K562 (cell line): ENCODE results near the gene IL12A. TPM values are rescaled to one million over a fixed set of nuclear protein-coding genes. Genes with fewer than 3 reads are reported as not detected.

ENCODE experiments used
- ATAC-seq: fragments of 200-7000 bp; cut with Tn5 transposase; 3 replicates; pipeline ENCODE4 v1.9.1; 2020; ENCODE audit warnings: moderate library complexity
- BruUV-seq: library from RNA; stranded (reverse); fragments of 400-500 nt; replicated peaks from 2 replicates; lab custom pipeline; 2021; lab: Mats Ljungman, UMichigan
- CTCF ChIA-PET: fragments of 300-600 bp; formaldehyde crosslinking; extraction: SDS; loops from one replicate; lab custom pipeline; 2021; ENCODE audit warnings: low intra/inter-chr PET ratio; lab: Yijun Ruan, JAX
- POLR2A ChIA-PET: fragments of 300-600, 350-650 bp; sonication (Branson Sonifier 250); formaldehyde crosslinking; extraction: SDS; loops from one replicate; lab custom pipeline; 2021; ENCODE audit warnings: antibody characterized with exemption, inconsistent platforms; lab: Yijun Ruan, JAX
- DNase-seq, 4 experiments: peaks; one replicate each; pipeline versions ENCODE4 v3.0.0 to v3.0.0-alpha.2; 2011 to 2018; ENCODE audit warnings: low spot score in 3 of 4, mixed read lengths in 3 of 4; ENCODE audit errors: extremely low read depth in 1 of 4
- FAIRE-seq: peaks from 2 replicates; lab custom pipeline; 2011; peaks lifted over from hg19 to GRCh38; lab: Jason Lieb, UNC
- H2AFZ ChIP-seq: 2 replicates; pipeline ENCODE4 v1.6.0; 2011; ENCODE audit warnings: low read depth, low read length, control low read depth, inconsistent platforms
- H3K27ac ChIP-seq: fragments of 200-600 bp; 3 replicates; pipeline ENCODE4 v1.8.0; 2011; ENCODE audit warnings: low read depth, mild to moderate bottlenecking, control low read depth, inconsistent platforms, low read length, moderate library complexity, mixed read lengths; ENCODE audit errors: extremely low read depth
- H3K27me3 ChIP-seq, 2 experiments: fragments of 300-600 bp in 1 of 2; 2 replicates in 1 of 2; 3 replicates in 1 of 2; pipeline versions ENCODE4 v1.6.0 to v1.8.0; 2011; ENCODE audit warnings: inconsistent platforms in 2 of 2, low read length in 2 of 2, mild to moderate bottlenecking in 1 of 2, mixed read lengths in 1 of 2, moderate library complexity in 1 of 2; ENCODE audit not compliant: control insufficient read depth in 2 of 2, insufficient read depth in 2 of 2
- H3K36me3 ChIP-seq: fragments of 300-600 bp; 3 replicates; pipeline ENCODE4 v1.8.0; 2011; ENCODE audit warnings: mild to moderate bottlenecking, low read length, inconsistent platforms; ENCODE audit not compliant: control insufficient read depth, insufficient read depth
- H3K4me1 ChIP-seq, 2 experiments: fragments of 200-600 bp in 1 of 2; replicated peaks in 1 of 2; 2 replicates in 1 of 2; 3 replicates in 1 of 2; pipeline versions ENCODE4 v1.5.1 to v1.8.0; 2011; ENCODE audit warnings: inconsistent platforms in 2 of 2, low read length in 2 of 2, mild to moderate bottlenecking in 1 of 2, mixed read lengths in 1 of 2, moderate library complexity in 1 of 2; ENCODE audit not compliant: control insufficient read depth in 2 of 2, insufficient read depth in 2 of 2
- H3K4me2 ChIP-seq: 2 replicates; pipeline ENCODE4 v1.6.1; 2011; ENCODE audit warnings: low read length, control low read depth, inconsistent platforms, mixed read lengths; ENCODE audit not compliant: insufficient read depth
- H3K4me3 ChIP-seq: fragments of 200-600 bp; sonication (generic), shearing (Covaris generic); 2 replicates; pipeline ENCODE4 v1.5.1; 2016; ENCODE audit warnings: control low read depth, inconsistent platforms
- H3K79me2 ChIP-seq: fragments of 200-600 bp; 3 replicates; pipeline ENCODE4 v1.8.0; 2011; ENCODE audit warnings: low read length, inconsistent platforms; ENCODE audit not compliant: control insufficient read depth, insufficient read depth
- H3K9ac ChIP-seq, 2 experiments: 2 replicates each; pipeline versions ENCODE4 v1.6.0 to v1.6.1; 2011; ENCODE audit warnings: low read depth in 2 of 2, low read length in 2 of 2, control low read depth in 1 of 2, inconsistent platforms in 1 of 2, mild to moderate bottlenecking in 1 of 2, mixed read lengths in 1 of 2; ENCODE audit not compliant: insufficient read depth in 1 of 2
- H3K9me1 ChIP-seq: one replicate; pipeline ENCODE4 v1.6.0; 2011; ENCODE audit warnings: inconsistent platforms, mild to moderate bottlenecking, low read length, moderate library complexity; ENCODE audit not compliant: control insufficient read depth, insufficient read depth
- H3K9me3 ChIP-seq: replicated peaks from 2 replicates; pipeline ENCODE4 v1.5.1; 2011; ENCODE audit warnings: low read depth, low read length, inconsistent platforms; ENCODE audit not compliant: control insufficient read depth, insufficient read depth
- H4K20me1 ChIP-seq: replicated peaks from 2 replicates; pipeline ENCODE4 v1.6.1; 2011; ENCODE audit warnings: low read length, inconsistent platforms, mixed read lengths; ENCODE audit not compliant: control insufficient read depth, insufficient read depth
- ADNP ChIP-seq: fragments of 200-800 bp; sonication (Bioruptor generic); IDR thresholded peaks from 2 replicates; pipeline ENCODE4 v1.6.1; 2016; ENCODE audit warnings: missing genetic modification characterization, missing compliant biosample characterization
- HMG20A ChIP-seq: fragments of 450-650 bp; formaldehyde crosslinking; conservative IDR thresholded peaks from 2 replicates; pipeline ENCODE4 v1.4.0; 2020; ENCODE audit warnings: mild to moderate bottlenecking, mixed read lengths
- KHSRP ChIP-seq: fragments of 450-650 bp; IDR thresholded peaks from 2 replicates; pipeline ENCODE4 v1.6.1; 2017
- MEF2D ChIP-seq: conservative IDR thresholded peaks from 2 replicates; pipeline ENCODE4 v1.6.1; 2016; ENCODE audit warnings: low read depth, missing genetic modification characterization, missing compliant biosample characterization
- NFATC3 ChIP-seq: fragments of 450-650 bp; IDR thresholded peaks from 2 replicates; pipeline ENCODE4 v1.6.1; 2017; ENCODE audit warnings: mild to moderate bottlenecking
- NUFIP1 ChIP-seq: fragments of 450-650 bp; IDR thresholded peaks from 2 replicates; pipeline ENCODE4 v1.6.1; 2018; ENCODE audit not compliant: partially characterized antibody
- PTRF ChIP-seq: fragments of 450-650 bp; IDR thresholded peaks from 2 replicates; pipeline ENCODE4 v1.6.1; 2016; ENCODE audit warnings: mild to moderate bottlenecking, missing genetic modification characterization, missing compliant biosample characterization
- RBM15 ChIP-seq: fragments of 200-400 bp; formaldehyde crosslinking; IDR thresholded peaks from 2 replicates; pipeline ENCODE4 v1.6.1; 2018; ENCODE audit warnings: mild to moderate bottlenecking, low read length, moderate library complexity; ENCODE audit not compliant: insufficient read depth
- RBM17 ChIP-seq: fragments of 200-400 bp; formaldehyde crosslinking; IDR thresholded peaks from 2 replicates; pipeline ENCODE4 v1.6.1; 2017; ENCODE audit warnings: low read depth, mild to moderate bottlenecking, low read length, borderline replicate concordance
- SRSF1 ChIP-seq: fragments of 200-400 bp; formaldehyde crosslinking; IDR thresholded peaks from 2 replicates; pipeline ENCODE4 v1.6.1; 2017; ENCODE audit warnings: mild to moderate bottlenecking, low read depth, low read length, moderate library complexity
- TEAD2 ChIP-seq: fragments of 450-650 bp; IDR thresholded peaks from 2 replicates; pipeline ENCODE4 v1.6.1; 2016; ENCODE audit warnings: missing genetic modification characterization, control low read depth, missing compliant biosample characterization
- ZNF263 ChIP-seq: sonication (generic); formaldehyde crosslinking; IDR thresholded peaks from 2 replicates; pipeline ENCODE4 v1.8.0; 2022; ENCODE audit warnings: mild to moderate bottlenecking, missing genetic modification reagents, borderline replicate concordance
- ZNF316 ChIP-seq: fragments of 450-650 bp; IDR thresholded peaks from 2 replicates; pipeline ENCODE4 v1.6.1; 2016
- WGBS: fragments of 100-300 bp; shearing (Covaris generic); methylation state at CpG from one replicate; pipeline ENCODE4 v1.1.6; 2016; ENCODE audit warnings: low coverage, mixed read lengths; ENCODE audit not compliant: insufficient coverage; ENCODE audit errors: missing lambda C conversion rate; 5-methylcytosine and 5-hydroxymethylcytosine counted together
- in situ Hi-C: fragments of 300-500 bp; cut with MboI; formaldehyde crosslinking; loops from 4 replicates; pipeline ENCODE4 v1.15.0; 2018; ENCODE audit warnings: inconsistent platforms, mixed read lengths
- intact Hi-C: fragments of 100-400 bp; cut with micrococcal nuclease; formaldehyde crosslinking; loops from 2 replicates; pipeline ENCODE4 v1.14.2; 2022
- polyA plus RNA-seq, 8 experiments: library from polyadenylated mRNA; depleted of rRNA in 4 of 8; stranded (reverse) in 5 of 8; unstranded in 3 of 8; fragments of >200 nt; fragmentation: Nextera tagmentation in 2 of 8; fragmentation: Illumina TruSeq in 1 of 8; extraction: Ambion mirVana in 2 of 8; extraction: Trizol in 1 of 8; gene quantifications; 2 replicates each; pipeline versions ENCODE4 v1.2.1 to v1.2.3, GENCODE V29; 2011 to 2014; ENCODE audit warnings: inconsistent platforms in 1 of 8, missing spikeins in 1 of 8
- total RNA-seq, 7 experiments: library from RNA; depleted of rRNA in 6 of 7; stranded (reverse); fragments of >200 nt in 6 of 7; fragmentation: Illumina TruSeq in 2 of 7; extraction: Trizol in 2 of 7; gene quantifications; 2 replicates each; pipeline versions ENCODE4 v1.2.1 to v1.2.3, GENCODE V29; 2011 to 2021; ENCODE audit warnings: low replicate concordance in 1 of 7
- TF ChIP-seq, protein P1 (sequence below): fragments of 200-400 bp; formaldehyde crosslinking; IDR thresholded peaks from 2 replicates; pipeline ENCODE4 v1.6.1; 2017; ENCODE audit warnings: mild to moderate bottlenecking, low read depth, low read length, moderate library complexity
- TF ChIP-seq, protein P2 (sequence below): fragments of 450-650 bp; IDR thresholded peaks from 2 replicates; pipeline ENCODE4 v1.6.1; 2016
- TF ChIP-seq, protein P3 (sequence below): fragments of 250-450 bp; sonication (Bioruptor Pico); IDR thresholded peaks from 2 replicates; pipeline ENCODE4 v1.8.0; 2022; ENCODE audit warnings: inconsistent platforms
- TF ChIP-seq, protein P4 (sequence below): fragments of 200-800 bp; sonication (Bioruptor generic); IDR thresholded peaks from 2 replicates; pipeline ENCODE4 v1.6.1; 2017; ENCODE audit warnings: missing genetic modification characterization, missing compliant biosample characterization

IL12A gene
- total and polyA plus RNA-seq, 9 of the 15 experiments (the other 6 are each of a cell fraction or from before 2014, with no cell fraction given), result not detected

DNA sequence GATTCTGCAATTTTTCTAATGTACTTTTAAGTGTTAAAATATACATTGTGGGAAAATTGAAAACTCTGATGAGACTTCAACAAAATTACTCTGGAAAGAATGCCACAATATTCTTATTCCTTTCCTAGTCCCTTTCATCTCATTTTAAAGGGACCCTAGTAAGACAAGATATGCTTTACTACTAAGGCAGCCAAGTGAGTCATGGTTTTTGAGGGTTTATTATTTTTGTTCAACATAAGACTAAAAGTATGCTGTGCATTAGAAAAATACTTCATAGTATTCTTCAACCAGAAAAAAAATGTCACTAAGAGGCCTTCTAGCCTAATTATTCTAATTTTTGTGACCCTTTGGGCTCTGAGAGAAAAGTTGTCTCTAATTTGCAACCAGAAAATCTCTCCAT lies 7.4 kb downstream of the IL12A start (continued):
- TF ChIP-seq, protein P1, sequence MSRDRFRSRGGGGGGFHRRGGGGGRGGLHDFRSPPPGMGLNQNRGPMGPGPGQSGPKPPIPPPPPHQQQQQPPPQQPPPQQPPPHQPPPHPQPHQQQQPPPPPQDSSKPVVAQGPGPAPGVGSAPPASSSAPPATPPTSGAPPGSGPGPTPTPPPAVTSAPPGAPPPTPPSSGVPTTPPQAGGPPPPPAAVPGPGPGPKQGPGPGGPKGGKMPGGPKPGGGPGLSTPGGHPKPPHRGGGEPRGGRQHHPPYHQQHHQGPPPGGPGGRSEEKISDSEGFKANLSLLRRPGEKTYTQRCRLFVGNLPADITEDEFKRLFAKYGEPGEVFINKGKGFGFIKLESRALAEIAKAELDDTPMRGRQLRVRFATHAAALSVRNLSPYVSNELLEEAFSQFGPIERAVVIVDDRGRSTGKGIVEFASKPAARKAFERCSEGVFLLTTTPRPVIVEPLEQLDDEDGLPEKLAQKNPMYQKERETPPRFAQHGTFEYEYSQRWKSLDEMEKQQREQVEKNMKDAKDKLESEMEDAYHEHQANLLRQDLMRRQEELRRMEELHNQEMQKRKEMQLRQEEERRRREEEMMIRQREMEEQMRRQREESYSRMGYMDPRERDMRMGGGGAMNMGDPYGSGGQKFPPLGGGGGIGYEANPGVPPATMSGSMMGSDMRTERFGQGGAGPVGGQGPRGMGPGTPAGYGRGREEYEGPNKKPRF, result no peak

DNA sequence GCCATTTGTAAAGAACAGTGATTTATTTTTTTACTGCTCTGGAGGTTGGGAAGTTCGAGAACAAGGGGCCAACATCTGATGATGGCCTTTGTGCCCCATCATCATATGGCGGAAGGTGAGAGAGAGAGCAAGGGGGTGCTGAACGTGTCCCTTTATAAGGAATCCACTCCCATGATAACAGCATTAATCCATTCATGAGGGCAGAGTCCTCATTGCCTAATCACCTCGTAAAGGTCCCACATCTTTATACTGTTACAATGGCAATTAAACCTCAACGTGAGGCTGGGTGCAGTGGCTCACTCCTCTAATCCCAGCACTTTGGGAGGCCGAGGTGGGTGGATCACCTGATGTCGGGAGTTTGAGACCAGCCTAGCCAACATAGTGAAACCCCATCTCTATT lies 8.3 kb downstream of the IL12A start:
- peaks cover 6 to 12% of the 10 kb centered on the region in 2 experiments; a peak in 2 of 5 replicates for H3K27me3 ChIP-seq
- H3K27ac ChIP-seq, result no peak overlapping the region
- no peaks in the 10 kb centered on the region for H3K9me1 ChIP-seq
- no peak overlapping the region for H3K9ac ChIP-seq
- H3K9me3 ChIP-seq, result no peaks in the 10 kb centered on the region
- CTCF ChIA-PET, result no interaction called here
- in situ Hi-C loops, result no loop called here
- no peaks in the 10 kb centered on the region for H3K79me2 ChIP-seq
- POLR2A ChIA-PET, result no interaction called here
- no peak overlapping the region for H3K4me3 ChIP-seq
- no TSS peak for BruUV-seq
- no peaks in the 10 kb centered on the region for H4K20me1 ChIP-seq
- no peak for DNase-seq
- ATAC-seq, result no peak
- intact Hi-C loops, result no loop called here
- no peak overlapping the region for H3K4me2 ChIP-seq
- no peaks in the 10 kb centered on the region for H3K4me1 ChIP-seq
- H2AFZ ChIP-seq, result no peak overlapping the region
- H3K36me3 ChIP-seq, result no peaks in the 10 kb centered on the region
- WGBS, result 0% methylated on average over 7 of the region's 7 CpGs
- no peak for FAIRE-seq
- no peak for TF ChIP-seq KHSRP
- TF ChIP-seq ZNF263 (CRISPR knock-in tag), result no peak
- TF ChIP-seq, protein P2, sequence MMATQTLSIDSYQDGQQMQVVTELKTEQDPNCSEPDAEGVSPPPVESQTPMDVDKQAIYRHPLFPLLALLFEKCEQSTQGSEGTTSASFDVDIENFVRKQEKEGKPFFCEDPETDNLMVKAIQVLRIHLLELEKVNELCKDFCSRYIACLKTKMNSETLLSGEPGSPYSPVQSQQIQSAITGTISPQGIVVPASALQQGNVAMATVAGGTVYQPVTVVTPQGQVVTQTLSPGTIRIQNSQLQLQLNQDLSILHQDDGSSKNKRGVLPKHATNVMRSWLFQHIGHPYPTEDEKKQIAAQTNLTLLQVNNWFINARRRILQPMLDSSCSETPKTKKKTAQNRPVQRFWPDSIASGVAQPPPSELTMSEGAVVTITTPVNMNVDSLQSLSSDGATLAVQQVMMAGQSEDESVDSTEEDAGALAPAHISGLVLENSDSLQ, result no peak
- TF ChIP-seq HMG20A (CRISPR knock-in tag), result no peak
- no peak for TF ChIP-seq SRSF1
- TF ChIP-seq ZNF316, result no peak
- TF ChIP-seq NUFIP1, result no peak
- TF ChIP-seq, protein P3, sequence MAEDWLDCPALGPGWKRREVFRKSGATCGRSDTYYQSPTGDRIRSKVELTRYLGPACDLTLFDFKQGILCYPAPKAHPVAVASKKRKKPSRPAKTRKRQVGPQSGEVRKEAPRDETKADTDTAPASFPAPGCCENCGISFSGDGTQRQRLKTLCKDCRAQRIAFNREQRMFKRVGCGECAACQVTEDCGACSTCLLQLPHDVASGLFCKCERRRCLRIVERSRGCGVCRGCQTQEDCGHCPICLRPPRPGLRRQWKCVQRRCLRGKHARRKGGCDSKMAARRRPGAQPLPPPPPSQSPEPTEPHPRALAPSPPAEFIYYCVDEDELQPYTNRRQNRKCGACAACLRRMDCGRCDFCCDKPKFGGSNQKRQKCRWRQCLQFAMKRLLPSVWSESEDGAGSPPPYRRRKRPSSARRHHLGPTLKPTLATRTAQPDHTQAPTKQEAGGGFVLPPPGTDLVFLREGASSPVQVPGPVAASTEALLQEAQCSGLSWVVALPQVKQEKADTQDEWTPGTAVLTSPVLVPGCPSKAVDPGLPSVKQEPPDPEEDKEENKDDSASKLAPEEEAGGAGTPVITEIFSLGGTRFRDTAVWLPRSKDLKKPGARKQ (CRISPR knock-in tag), result no peak
- no peak for TF ChIP-seq MEF2D
- TF ChIP-seq TEAD2 (tag), result no peak
- no peak for TF ChIP-seq NFATC3
- no peak for TF ChIP-seq RBM15
- TF ChIP-seq RBM17, result no peak
- TF ChIP-seq PTRF (tag), result no peak
- TF ChIP-seq, protein P4, sequence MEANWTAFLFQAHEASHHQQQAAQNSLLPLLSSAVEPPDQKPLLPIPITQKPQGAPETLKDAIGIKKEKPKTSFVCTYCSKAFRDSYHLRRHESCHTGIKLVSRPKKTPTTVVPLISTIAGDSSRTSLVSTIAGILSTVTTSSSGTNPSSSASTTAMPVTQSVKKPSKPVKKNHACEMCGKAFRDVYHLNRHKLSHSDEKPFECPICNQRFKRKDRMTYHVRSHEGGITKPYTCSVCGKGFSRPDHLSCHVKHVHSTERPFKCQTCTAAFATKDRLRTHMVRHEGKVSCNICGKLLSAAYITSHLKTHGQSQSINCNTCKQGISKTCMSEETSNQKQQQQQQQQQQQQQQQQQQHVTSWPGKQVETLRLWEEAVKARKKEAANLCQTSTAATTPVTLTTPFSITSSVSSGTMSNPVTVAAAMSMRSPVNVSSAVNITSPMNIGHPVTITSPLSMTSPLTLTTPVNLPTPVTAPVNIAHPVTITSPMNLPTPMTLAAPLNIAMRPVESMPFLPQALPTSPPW (CRISPR knock-in tag), result no peak
- no peak for TF ChIP-seq ADNP (tag)
